HCT116 (cell line): ENCODE results near the gene FCHSD2. TPM values are rescaled to one million over a fixed set of nuclear protein-coding genes. Genes with fewer than 3 reads are reported as not detected.

Experiments
- ATAC-seq: fragments of 200-7000 bp; cut with Tn5 transposase; 2 replicates; pipeline ENCODE4 v1.9.1; 2020; ENCODE audit warnings: mild to moderate bottlenecking, moderate library complexity
- BruUV-seq: library from RNA; stranded (reverse); fragments of 400-500 nt; replicated peaks from 2 replicates; lab custom pipeline; 2021; lab: Mats Ljungman, UMichigan
- CTCF ChIA-PET: fragments of 300-600 bp; sonication (Branson Sonifier 250); formaldehyde crosslinking; loops from one replicate; lab custom pipeline; 2021; ENCODE audit warnings: antibody characterized with exemption; lab: Charles Lee
- POLR2A ChIA-PET: fragments of 300-600, 350-600 bp; sonication (Branson Sonifier 250); formaldehyde crosslinking; loops from one replicate; lab custom pipeline; 2021; ENCODE audit warnings: antibody characterized with exemption; lab: Charles Lee
- RAD21 ChIA-PET, 2 experiments: fragments of 300-600 bp; sonication (Branson Sonifier 250); formaldehyde crosslinking; loops; one replicate each; lab custom pipeline; 2023; ENCODE audit warnings: low total read pairs in 2 of 2; ENCODE audit not compliant: uncharacterized antibody in 2 of 2, unreplicated experiment in 2 of 2, low non-redundant PET in 1 of 2; lab: Charles Lee
- DNase-seq: peaks from one replicate; pipeline ENCODE4 v3.0.0-alpha.2; 2010; ENCODE audit warnings: low read depth, low spot score
- H2AFZ ChIP-seq: fragments of 200-600 bp; shearing (Covaris generic), sonication (generic); 2 replicates; pipeline ENCODE4 v1.6.1; 2017; ENCODE audit warnings: low read depth, mixed run types, mixed read lengths, antibody characterized with exemption, low read length; ENCODE audit not compliant: poor library complexity, severe bottlenecking
- H3K27ac ChIP-seq: 2 replicates; pipeline ENCODE4 v1.5.1; 2012; ENCODE audit warnings: low read depth, low read length
- H3K27me3 ChIP-seq: fragments of 200-600 bp; sonication (generic); 2 replicates; pipeline ENCODE4 v1.6.1; 2016; ENCODE audit warnings: mixed run types, low read length, mixed read lengths; ENCODE audit not compliant: insufficient read depth
- H3K36me3 ChIP-seq, 2 experiments: fragments of 200-500 bp in 1 of 2; fragments of 200-600 bp in 1 of 2; sonication (Bioruptor generic) in 1 of 2; sonication (generic) in 1 of 2; 2 replicates each; pipeline versions ENCODE4 v1.5.1 to v1.6.1; 2014 to 2016; ENCODE audit warnings: low read length in 2 of 2, inconsistent platforms in 1 of 2, mixed read lengths in 1 of 2, mixed run types in 1 of 2; ENCODE audit not compliant: insufficient read depth in 2 of 2, control insufficient read depth in 1 of 2
- H3K4me1 ChIP-seq, 2 experiments: fragments of 200-600 bp in 1 of 2; sonication (generic) in 1 of 2; 2 replicates each; pipeline versions ENCODE4 v1.5.1 to v1.6.1; 2012 to 2017; ENCODE audit warnings: low read length in 2 of 2, inconsistent platforms in 1 of 2, mild to moderate bottlenecking in 1 of 2, mixed read lengths in 1 of 2, mixed run types in 1 of 2, moderate library complexity in 1 of 2; ENCODE audit not compliant: insufficient read depth in 2 of 2, control insufficient read depth in 1 of 2
- H3K4me2 ChIP-seq: fragments of 200-600 bp; sonication (generic); 2 replicates; pipeline ENCODE4 v1.6.1; 2017; ENCODE audit warnings: mixed run types, low read length, mixed read lengths
- H3K4me3 ChIP-seq, 2 experiments: fragments of 200-600 bp in 1 of 2; sonication (generic) in 1 of 2; replicated peaks in 1 of 2; 2 replicates each; pipeline ENCODE4 v1.5.1; 2011 to 2016; ENCODE audit warnings: low read length in 2 of 2, control low read depth in 1 of 2, low read depth in 1 of 2, mild to moderate bottlenecking in 1 of 2, mixed read lengths in 1 of 2, mixed run types in 1 of 2
- H3K79me2 ChIP-seq: fragments of 200-600 bp; sonication (generic); 2 replicates; pipeline ENCODE4 v1.6.1; 2017; ENCODE audit warnings: mild to moderate bottlenecking, mixed run types, low read length, moderate library complexity, mixed read lengths; ENCODE audit not compliant: insufficient read depth
- H3K9ac ChIP-seq: fragments of 200-600 bp; sonication (generic); 2 replicates; pipeline ENCODE4 v1.6.1; 2016; ENCODE audit warnings: low read length, mixed read lengths
- H3K9me2 ChIP-seq: fragments of 200-600 bp; sonication (generic), shearing (Covaris generic); 2 replicates; pipeline ENCODE4 v1.6.1; 2017; ENCODE audit warnings: mixed run types, mild to moderate bottlenecking, moderate library complexity; ENCODE audit not compliant: insufficient read depth
- H3K9me3 ChIP-seq, 2 experiments: fragments of 200-500 bp in 1 of 2; fragments of 200-600 bp in 1 of 2; sonication (Bioruptor generic) in 1 of 2; sonication (generic) in 1 of 2; 2 replicates each; pipeline ENCODE4 v1.6.1; 2014 to 2017; ENCODE audit warnings: low read length in 2 of 2, mixed read lengths in 2 of 2, inconsistent platforms in 1 of 2, low read depth in 1 of 2, mild to moderate bottlenecking in 1 of 2, mixed run types in 1 of 2, moderate library complexity in 1 of 2; ENCODE audit not compliant: control insufficient read depth in 1 of 2, insufficient read depth in 1 of 2
- H4K20me1 ChIP-seq: fragments of 200-600 bp; sonication (generic), shearing (Covaris generic); 2 replicates; pipeline ENCODE4 v1.6.1; 2017; ENCODE audit warnings: mixed run types, mild to moderate bottlenecking, moderate library complexity; ENCODE audit not compliant: insufficient read depth
- ATF3 ChIP-seq: IDR thresholded peaks from 2 replicates; pipeline ENCODE4 v1.6.1; 2012
- CTCF ChIP-seq, 3 experiments: fragments of 200-600 bp in 1 of 3; sonication (generic) in 1 of 3; IDR thresholded peaks in 2 of 3; conservative IDR thresholded peaks in 1 of 3; 2 replicates each; pipeline ENCODE4 v1.5.1; 2012 to 2017; ENCODE audit warnings: low read depth in 2 of 3, low read length in 2 of 3, antibody characterized with exemption in 1 of 3, borderline replicate concordance in 1 of 3, control low read depth in 1 of 3, mild to moderate bottlenecking in 1 of 3, mixed read lengths in 1 of 3, mixed run types in 1 of 3, moderate library complexity in 1 of 3; ENCODE audit not compliant: insufficient read depth in 1 of 3
- EZH2 ChIP-seq: fragments of 200-600 bp; sonication (generic); IDR thresholded peaks from 2 replicates; pipeline ENCODE4 v1.6.1; 2017; ENCODE audit warnings: antibody characterized with exemption, mixed run types
- EZH2phosphoT487 ChIP-seq: fragments of 200-600 bp; IDR thresholded peaks from 2 replicates; pipeline ENCODE4 v1.6.1; 2018; ENCODE audit warnings: antibody characterized with exemption, borderline replicate concordance
- JUND ChIP-seq: IDR thresholded peaks from 2 replicates; pipeline ENCODE4 v1.6.1; 2012
- MAX ChIP-seq: IDR thresholded peaks from 2 replicates; pipeline ENCODE4 v1.6.1; 2012
- POLR2A ChIP-seq: IDR thresholded peaks from 2 replicates; pipeline ENCODE4 v1.7.0; 2011; ENCODE audit warnings: borderline replicate concordance; ENCODE audit not compliant: insufficient read depth, insufficient read length; ENCODE audit errors: extremely low read depth
- RAD21 ChIP-seq: IDR thresholded peaks from 2 replicates; pipeline ENCODE4 v1.6.1; 2012; ENCODE audit warnings: low read depth, mild to moderate bottlenecking
- REST ChIP-seq: IDR thresholded peaks from 2 replicates; pipeline ENCODE4 v1.6.1; 2012; ENCODE audit warnings: low read depth
- SIN3A ChIP-seq: IDR thresholded peaks from 2 replicates; pipeline ENCODE4 v1.6.1; 2012; ENCODE audit warnings: low read depth
- SP1 ChIP-seq: IDR thresholded peaks from 2 replicates; pipeline ENCODE4 v1.6.1; 2012; ENCODE audit warnings: low read depth
- ZBTB33 ChIP-seq: IDR thresholded peaks from 2 replicates; pipeline ENCODE4 v1.6.1; 2011; ENCODE audit warnings: mild to moderate bottlenecking, low read length, moderate library complexity; ENCODE audit not compliant: insufficient replicate concordance; ENCODE audit errors: extremely low read depth
- intact Hi-C: fragments of 100-400 bp; cut with micrococcal nuclease; formaldehyde crosslinking; loops from 2 replicates; pipeline ENCODE4 v1.10.0; 2022
- total RNA-seq: library from RNA; stranded (reverse); gene quantifications from one replicate; pipeline ENCODE4 v1.2.1, GENCODE V29; 2021; ENCODE audit not compliant: unreplicated experiment

FCHSD2 gene
- total RNA-seq, 1 experiment from 2014 or later, result 15.0 TPM

GRCh38 chr11:72950685-72951084, 191.4 kb downstream of the FCHSD2 start:
- no peaks in the 10 kb centered on the region for H3K4me1 ChIP-seq
- no peaks in the 10 kb centered on the region for H3K27me3 ChIP-seq
- TF ChIP-seq MAX, result no peak
- TF ChIP-seq EZH2phosphoT487, result no peak
- TF ChIP-seq JUND, result no peak
- no peak for TF ChIP-seq REST
- no peak for TF ChIP-seq RAD21
- no peak for TF ChIP-seq EZH2
- no peak for TF ChIP-seq ATF3
- no peak for TF ChIP-seq POLR2A
- TF ChIP-seq SIN3A, result no peak
- TF ChIP-seq ZBTB33, result no peak
- no peak for TF ChIP-seq SP1
- no peak for TF ChIP-seq CTCF (IDR thresholded peaks at IDR 0.05 in 2 of 3, conservative IDR thresholded peaks at IDR 0.05 in 1 of 3; ENCODE audit: borderline replicate concordance in 1 of 3, insufficient read depth in 1 of 3, low read depth in 2 of 3, low read length in 2 of 3)
- ChIA-PET CTCF (no interaction called here), POLR2A (no interaction called here), RAD21 (no interaction called here)
- H3K36me3 ChIP-seq, result no peaks in the 10 kb centered on the region
- H3K79me2 ChIP-seq, result no peaks in the 10 kb centered on the region
- no peak overlapping the region for H3K9ac ChIP-seq
- no peak overlapping the region for H3K4me3 ChIP-seq
- DNase-seq (no peak), ATAC-seq (no peak)
- H2AFZ ChIP-seq, result no peak overlapping the region
- intact Hi-C loops, result no loop called here
- no peaks in the 10 kb centered on the region for H4K20me1 ChIP-seq
- H3K4me2 ChIP-seq, result no peak overlapping the region
- H3K9me2 ChIP-seq, result no peaks in the 10 kb centered on the region
- H3K9me3 ChIP-seq, result no peaks in the 10 kb centered on the region
- H3K27ac ChIP-seq, result no peak overlapping the region
- BruUV-seq, result no TSS peak
